K562 (cell line): ENCODE results near the gene MTHFSD. TPM values are rescaled to one million over a fixed set of nuclear protein-coding genes. Genes with fewer than 3 reads are reported as not detected.

Source experiments
- CEBPB ChIP-seq: fragments of 450-650 bp; IDR thresholded peaks from 2 replicates; pipeline ENCODE4 v1.6.1; 2016; ENCODE audit warnings: missing genetic modification characterization, missing compliant biosample characterization
- ELF1 ChIP-seq: fragments of 200-800 bp; sonication (Bioruptor generic); IDR thresholded peaks from 2 replicates; pipeline ENCODE4 v1.6.1; 2016; ENCODE audit warnings: missing genetic modification characterization, missing compliant biosample characterization
- HDAC1 ChIP-seq, 2 experiments: fragments of 450-650 bp; IDR thresholded peaks; 2 replicates each; pipeline ENCODE4 v1.6.1; 2016 to 2017; ENCODE audit warnings: inconsistent platforms in 1 of 2, mild to moderate bottlenecking in 1 of 2, moderate library complexity in 1 of 2
- HDAC6 ChIP-seq: IDR thresholded peaks from 2 replicates; pipeline ENCODE4 v1.6.1; 2012; ENCODE audit warnings: low read depth, mild to moderate bottlenecking, control low read depth, inconsistent platforms, low read length, moderate library complexity
- HMGN3 ChIP-seq: IDR thresholded peaks from 2 replicates; pipeline ENCODE4 v1.6.1; 2011; ENCODE audit warnings: borderline replicate concordance, low read depth, mild to moderate bottlenecking, mixed read lengths, low read length; ENCODE audit not compliant: insufficient read length; ENCODE audit errors: extremely low read depth
- KAT2B ChIP-seq: IDR thresholded peaks from one replicate; pipeline ENCODE4 v1.6.1; 2012; ENCODE audit warnings: low read depth, mild to moderate bottlenecking, control low read depth, inconsistent platforms, low read length, moderate library complexity
- NBN ChIP-seq: fragments of 450-650 bp; IDR thresholded peaks from 2 replicates; pipeline ENCODE4 v1.6.1; 2016; ENCODE audit warnings: low read depth, mild to moderate bottlenecking
- NFATC3 ChIP-seq: fragments of 450-650 bp; IDR thresholded peaks from 2 replicates; pipeline ENCODE4 v1.6.1; 2017; ENCODE audit warnings: mild to moderate bottlenecking
- NFIX ChIP-seq: fragments of 250-450 bp; sonication (Bioruptor Pico); IDR thresholded peaks from 2 replicates; pipeline ENCODE4 v1.4.0; 2020; ENCODE audit warnings: low read depth, mild to moderate bottlenecking, moderate library complexity
- PHB2 ChIP-seq: fragments of 450-650 bp; IDR thresholded peaks from 2 replicates; pipeline ENCODE4 v1.6.1; 2017; ENCODE audit warnings: low read depth
- PHF21A ChIP-seq: fragments of 450-650 bp; IDR thresholded peaks from 2 replicates; pipeline ENCODE4 v1.6.1; 2017; ENCODE audit warnings: low read depth, borderline replicate concordance
- POLR3G ChIP-seq: IDR thresholded peaks from 2 replicates; pipeline ENCODE4 v1.6.1; 2011; ENCODE audit not compliant: insufficient read length, insufficient replicate concordance; ENCODE audit errors: extremely low read depth
- RBM25 ChIP-seq: fragments of 200-400 bp; formaldehyde crosslinking; IDR thresholded peaks from 2 replicates; pipeline ENCODE4 v1.6.1; 2018; ENCODE audit warnings: low read length, low read depth, moderate library complexity; ENCODE audit not compliant: severe bottlenecking
- THRAP3 ChIP-seq: fragments of 450-650 bp; IDR thresholded peaks from 2 replicates; pipeline ENCODE4 v1.6.1; 2016; ENCODE audit warnings: mild to moderate bottlenecking, inconsistent platforms, borderline replicate concordance
- ZFP30 ChIP-seq: fragments of 250-450 bp; sonication (Bioruptor Pico); IDR thresholded peaks from 2 replicates; pipeline ENCODE4 v1.8.0; 2022; ENCODE audit warnings: moderate library complexity, mild to moderate bottlenecking, inconsistent platforms, borderline replicate concordance
- ZNF407 ChIP-seq: fragments of 450-650 bp; IDR thresholded peaks from 2 replicates; pipeline ENCODE4 v1.6.1; 2016; ENCODE audit warnings: low read depth
- ZNF561 ChIP-seq: fragments of 450-650 bp; formaldehyde crosslinking; conservative IDR thresholded peaks from 2 replicates; pipeline ENCODE4 v1.4.0; 2020; ENCODE audit warnings: mild to moderate bottlenecking, moderate library complexity
- ZSCAN32 ChIP-seq: fragments of 450-650 bp; formaldehyde crosslinking; IDR thresholded peaks from 2 replicates; pipeline ENCODE4 v1.4.0; 2020; ENCODE audit warnings: mild to moderate bottlenecking, moderate library complexity
- polyA plus RNA-seq, 8 experiments: library from polyadenylated mRNA; depleted of rRNA in 4 of 8; stranded (reverse) in 5 of 8; unstranded in 3 of 8; fragments of >200 nt; fragmentation: Nextera tagmentation in 2 of 8; fragmentation: Illumina TruSeq in 1 of 8; extraction: Ambion mirVana in 2 of 8; extraction: Trizol in 1 of 8; gene quantifications; 2 replicates each; pipeline versions ENCODE4 v1.2.1 to v1.2.3, GENCODE V29; 2011 to 2014; ENCODE audit warnings: inconsistent platforms in 1 of 8, missing spikeins in 1 of 8
- total RNA-seq, 7 experiments: library from RNA; depleted of rRNA in 6 of 7; stranded (reverse); fragments of >200 nt in 6 of 7; fragmentation: Illumina TruSeq in 2 of 7; extraction: Trizol in 2 of 7; gene quantifications; 2 replicates each; pipeline versions ENCODE4 v1.2.1 to v1.2.3, GENCODE V29; 2011 to 2021; ENCODE audit warnings: low replicate concordance in 1 of 7
- TF ChIP-seq, protein P1 (sequence below), 3 experiments: IDR thresholded peaks in 2 of 3; conservative IDR thresholded peaks in 1 of 3; 2 replicates each; pipeline ENCODE4 v1.5.1; 2011 to 2012; ENCODE audit warnings: low read length in 3 of 3, mild to moderate bottlenecking in 3 of 3, control low read depth in 2 of 3, improper control_type of control experiment in 1 of 3, inconsistent platforms in 1 of 3, low read depth in 1 of 3, mixed read lengths in 1 of 3, moderate library complexity in 1 of 3; ENCODE audit not compliant: insufficient read depth in 2 of 3

The MTHFSD gene
- total and polyA plus RNA-seq, 9 of the 15 experiments (the other 6 are each of a cell fraction or from before 2014, with no cell fraction given): 3.2 to 20.2 (median 12.0) TPM

DNA sequence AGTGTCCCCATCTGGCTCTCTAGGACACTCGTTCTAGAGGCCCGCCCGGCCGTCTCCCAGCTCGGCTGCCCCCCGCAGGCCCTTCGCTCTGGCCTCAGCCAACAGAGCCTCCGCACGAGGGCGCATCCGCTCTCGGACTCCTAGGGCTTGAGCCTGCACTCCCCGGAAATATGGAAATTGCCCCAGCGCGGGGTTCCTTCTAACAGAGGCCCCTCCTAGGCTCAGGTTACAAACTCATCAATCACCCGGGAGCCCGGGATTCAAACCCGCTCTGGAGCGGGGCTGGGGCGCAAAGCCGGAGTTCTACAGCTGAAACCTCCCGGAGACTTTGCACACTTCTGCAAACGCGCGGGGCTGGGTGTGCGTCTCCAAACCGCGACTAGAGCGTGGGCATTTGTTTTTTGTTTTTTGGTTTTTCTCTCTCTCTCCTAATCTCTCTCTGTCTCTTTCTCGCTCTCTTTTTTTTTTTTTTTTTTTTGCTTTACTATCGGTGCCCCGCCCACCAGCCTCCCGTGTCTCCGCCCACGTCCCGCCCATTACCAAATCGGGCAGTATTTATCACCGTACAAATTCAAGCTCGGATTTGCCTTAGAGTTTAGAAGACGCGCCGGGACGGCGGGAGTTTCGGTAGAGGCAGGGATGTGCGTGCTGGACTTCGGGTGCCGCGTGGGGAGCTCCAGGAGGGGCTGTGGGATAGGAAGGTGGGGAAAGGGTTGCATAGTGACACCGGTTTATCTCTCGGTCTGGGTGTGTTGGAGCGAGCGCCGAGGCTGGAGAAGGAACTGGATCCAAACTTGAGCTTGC lies 20.9 kb upstream of the MTHFSD start (continued):
- TF ChIP-seq ZNF407 (no peak), ZNF561 (CRISPR knock-in tag) (no peak), PHB2 (no peak), RBM25 (no peak), CEBPB (tag) (no peak), THRAP3 (no peak), ZFP30 (no peak), ELF1 (tag) (peak; percentile 60), PHF21A (peak; percentile 56), HMGN3 (no peak), ZSCAN32 (CRISPR knock-in tag) (no peak), KAT2B (no peak), POLR3G (no peak), HDAC6 (no peak), NFIX (no peak), NFATC3 (no peak), HDAC1 (IDR thresholded peaks at IDR 0.05) (0 out of 4 replicates have a peak, but pooled peaks of 1 of the 2 experiments have one; percentile 43), NBN (peak; percentile 64)
- TF ChIP-seq, protein P1, sequence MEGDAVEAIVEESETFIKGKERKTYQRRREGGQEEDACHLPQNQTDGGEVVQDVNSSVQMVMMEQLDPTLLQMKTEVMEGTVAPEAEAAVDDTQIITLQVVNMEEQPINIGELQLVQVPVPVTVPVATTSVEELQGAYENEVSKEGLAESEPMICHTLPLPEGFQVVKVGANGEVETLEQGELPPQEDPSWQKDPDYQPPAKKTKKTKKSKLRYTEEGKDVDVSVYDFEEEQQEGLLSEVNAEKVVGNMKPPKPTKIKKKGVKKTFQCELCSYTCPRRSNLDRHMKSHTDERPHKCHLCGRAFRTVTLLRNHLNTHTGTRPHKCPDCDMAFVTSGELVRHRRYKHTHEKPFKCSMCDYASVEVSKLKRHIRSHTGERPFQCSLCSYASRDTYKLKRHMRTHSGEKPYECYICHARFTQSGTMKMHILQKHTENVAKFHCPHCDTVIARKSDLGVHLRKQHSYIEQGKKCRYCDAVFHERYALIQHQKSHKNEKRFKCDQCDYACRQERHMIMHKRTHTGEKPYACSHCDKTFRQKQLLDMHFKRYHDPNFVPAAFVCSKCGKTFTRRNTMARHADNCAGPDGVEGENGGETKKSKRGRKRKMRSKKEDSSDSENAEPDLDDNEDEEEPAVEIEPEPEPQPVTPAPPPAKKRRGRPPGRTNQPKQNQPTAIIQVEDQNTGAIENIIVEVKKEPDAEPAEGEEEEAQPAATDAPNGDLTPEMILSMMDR (IDR thresholded peaks at IDR 0.05 in 2 of 3, conservative IDR thresholded peaks at IDR 0.05 in 1 of 3; ENCODE audit: insufficient read depth in 2 of 3, low read depth in 1 of 3, low read length in 3 of 3): peak; percentile 78 to 97 (median 86)
